GM12878 (cell line): ENCODE results near the gene TMPRSS7. TPM values are rescaled to one million over a fixed set of nuclear protein-coding genes. Genes with fewer than 3 reads are reported as not detected.

Experiments used
- ATAC-seq: fragments of 200-7000 bp; cut with Tn5 transposase; 3 replicates; pipeline ENCODE4 v1.9.1; 2020; ENCODE audit warnings: mild to moderate bottlenecking, moderate library complexity
- BruUV-seq: library from RNA; stranded (reverse); fragments of 400-500 nt; replicated peaks from 2 replicates; lab custom pipeline; 2021; lab: Mats Ljungman, UMichigan
- CTCF ChIA-PET: fragments of 300-600 bp; sonication (Branson Sonifier 250); formaldehyde crosslinking; extraction: SDS; loops from one replicate; lab custom pipeline; 2021; ENCODE audit warnings: inconsistent platforms; lab: Yijun Ruan, JAX
- POLR2A ChIA-PET: fragments of 350-600 bp; formaldehyde crosslinking; extraction: SDS; loops from one replicate; lab custom pipeline; 2021; ENCODE audit warnings: inconsistent platforms; lab: Charles Lee
- RAD21 ChIA-PET: fragments of 300-600 bp; sonication (Branson Sonifier 250); formaldehyde crosslinking; loops from one replicate; lab custom pipeline; 2023; ENCODE audit warnings: antibody characterized with exemption; ENCODE audit not compliant: unreplicated experiment; lab: Charles Lee
- SMC1A ChIA-PET: fragments of 300-600 bp; sonication (Branson Sonifier 250); formaldehyde crosslinking; loops from one replicate; lab custom pipeline; 2023; ENCODE audit not compliant: unreplicated experiment, uncharacterized antibody; lab: Charles Lee
- DNase-seq: peaks from one replicate; pipeline ENCODE4 v3.0.0-alpha.2; 2011; ENCODE audit warnings: low read depth, low spot score
- FAIRE-seq: peaks from 3 replicates; lab custom pipeline; 2011; peaks lifted over from hg19 to GRCh38; lab: Jason Lieb, UNC
- H2AFZ ChIP-seq: 2 replicates; pipeline ENCODE4 v1.6.0; 2011; ENCODE audit warnings: low read depth, low read length, control low read depth; ENCODE audit not compliant: control insufficient read depth
- H3K27ac ChIP-seq: 2 replicates; pipeline ENCODE4 v1.5.1; 2011; ENCODE audit warnings: control low read depth; ENCODE audit not compliant: control insufficient read depth, insufficient read depth
- H3K27me3 ChIP-seq, 2 experiments: replicated peaks in 1 of 2; 2 replicates each; pipeline versions ENCODE4 v1.6.0 to v1.6.1; 2011; ENCODE audit warnings: low read length in 1 of 2; ENCODE audit not compliant: control insufficient read depth in 2 of 2, insufficient read depth in 2 of 2
- H3K36me3 ChIP-seq, 2 experiments: 2 replicates each; pipeline ENCODE4 v1.5.1; 2011; ENCODE audit warnings: low read length in 1 of 2; ENCODE audit not compliant: control insufficient read depth in 2 of 2, insufficient read depth in 2 of 2
- H3K4me1 ChIP-seq: 2 replicates; pipeline ENCODE4 v1.6.1; 2011; ENCODE audit warnings: mild to moderate bottlenecking, low read length, moderate library complexity, mixed read lengths; ENCODE audit not compliant: control insufficient read depth, insufficient read depth
- H3K4me2 ChIP-seq: 2 replicates; pipeline ENCODE4 v1.6.0; 2011; ENCODE audit warnings: control low read depth; ENCODE audit not compliant: control insufficient read depth, insufficient read depth
- H3K4me3 ChIP-seq: fragments of 200-600 bp; sonication (generic); 2 replicates; pipeline ENCODE4 v1.5.1; 2016
- H3K79me2 ChIP-seq: 2 replicates; pipeline ENCODE4 v1.6.0; 2011; ENCODE audit warnings: low read length; ENCODE audit not compliant: control insufficient read depth, insufficient read depth
- H3K9ac ChIP-seq: 2 replicates; pipeline ENCODE4 v1.8.0; 2011; ENCODE audit warnings: low read length, control low read depth, mixed read lengths; ENCODE audit not compliant: control insufficient read depth, insufficient read depth
- H3K9me3 ChIP-seq: replicated peaks from 3 replicates; pipeline ENCODE4 v1.5.1; 2011; ENCODE audit warnings: mild to moderate bottlenecking, low read length; ENCODE audit not compliant: control insufficient read depth, insufficient read depth
- H4K20me1 ChIP-seq: 2 replicates; pipeline ENCODE4 v1.6.0; 2011; ENCODE audit not compliant: control insufficient read depth, insufficient read depth
- CEBPZ ChIP-seq: fragments of 150-350 bp; IDR thresholded peaks from 2 replicates; pipeline ENCODE4 v1.6.1; 2016; ENCODE audit warnings: low read depth, low read length
- EGR1 ChIP-seq, 2 experiments: IDR thresholded peaks; 1 replicate in 1 of 2; 2 replicates in 1 of 2; pipeline ENCODE4 v1.6.1; 2011 to 2012; ENCODE audit warnings: low read depth in 2 of 2, low read length in 2 of 2, borderline replicate concordance in 1 of 2, mild to moderate bottlenecking in 1 of 2, moderate library complexity in 1 of 2
- EZH2 ChIP-seq: IDR thresholded peaks from 2 replicates; pipeline ENCODE4 v1.6.1; 2012; ENCODE audit warnings: low read depth, mild to moderate bottlenecking, control low read depth, inconsistent platforms, low read length, borderline replicate concordance; ENCODE audit not compliant: control insufficient read depth
- KLF5 ChIP-seq: fragments of 450-650 bp; IDR thresholded peaks from 2 replicates; pipeline ENCODE4 v1.6.1; 2014; ENCODE audit warnings: mild to moderate bottlenecking; ENCODE audit not compliant: partially characterized antibody
- MAX ChIP-seq: IDR thresholded peaks from 2 replicates; pipeline ENCODE4 v1.6.1; 2012; ENCODE audit warnings: low read depth, low read length, improper control_type of control experiment
- MLLT1 ChIP-seq: fragments of 450-650 bp; IDR thresholded peaks from 2 replicates; pipeline ENCODE4 v1.6.1; 2016; ENCODE audit warnings: mild to moderate bottlenecking
- NFYA ChIP-seq: IDR thresholded peaks from 2 replicates; pipeline ENCODE4 v1.6.1; 2011; ENCODE audit warnings: low read depth, mild to moderate bottlenecking, low read length, improper control_type of control experiment, borderline replicate concordance
- RUNX3 ChIP-seq: IDR thresholded peaks from 2 replicates; pipeline ENCODE4 v1.6.1; 2012; ENCODE audit warnings: low read length, inconsistent platforms
- SMAD1 ChIP-seq: fragments of 450-650 bp; IDR thresholded peaks from 2 replicates; pipeline ENCODE4 v1.6.1; 2018; ENCODE audit warnings: mild to moderate bottlenecking, low read depth; ENCODE audit not compliant: partially characterized antibody
- ZBTB4 ChIP-seq: fragments of 450-650 bp; formaldehyde crosslinking; IDR thresholded peaks from 2 replicates; pipeline ENCODE4 v1.4.0; 2022; ENCODE audit warnings: mild to moderate bottlenecking, moderate library complexity
- WGBS: methylation state at CpG from one replicate; pipeline ENCODE4 v1.1.6; 2016; ENCODE audit warnings: low lambda C conversion rate; ENCODE audit not compliant: insufficient replicate concordance, insufficient coverage; ENCODE audit errors: missing lambda C conversion rate; 5-methylcytosine and 5-hydroxymethylcytosine counted together
- in situ Hi-C: fragments of 300-500 bp; cut with MboI; formaldehyde crosslinking; loops from 9 replicates; pipeline ENCODE4 v1.14.3; 2018; ENCODE audit warnings: mixed read lengths
- intact Hi-C: fragments of 100-400 bp; cut with micrococcal nuclease; formaldehyde crosslinking; loops from one replicate; pipeline ENCODE4 v1.14.2; 2022; ENCODE audit not compliant: unreplicated experiment
- polyA plus RNA-seq, 11 experiments: library from polyadenylated mRNA; depleted of rRNA in 4 of 11; unstranded in 6 of 11; stranded (reverse) in 5 of 11; fragments of >200 nt; fragmentation: Nextera tagmentation in 4 of 11; fragmentation: Illumina TruSeq in 1 of 11; extraction: Ambion mirVana in 4 of 11; extraction: Trizol in 1 of 11; gene quantifications; 1 replicate in 1 of 11; 2 replicates in 10 of 11; pipeline versions ENCODE4 v1.2.1 to v1.2.3, GENCODE V29; 2011 to 2016; ENCODE audit warnings: inconsistent platforms in 2 of 11, missing spikeins in 2 of 11, low read depth in 1 of 11
- total RNA-seq, 4 experiments: library from RNA; depleted of rRNA in 3 of 4; stranded (reverse); fragments of >200 nt in 3 of 4; fragmentation: Illumina TruSeq in 1 of 4; extraction: Trizol in 1 of 4; gene quantifications; 2 replicates each; pipeline versions ENCODE4 v1.2.1 to v1.2.3, GENCODE V29; 2013 to 2021

Gene TMPRSS7
- total and polyA plus RNA-seq, 10 of the 15 experiments (the other 5 are each of a cell fraction or from before 2014, with no cell fraction given): 0.03 TPM; not detected in 9

- TF ChIP-seq ZBTB4 (CRISPR knock-in tag): no peak
- TF ChIP-seq MLLT1: no peak
- TF ChIP-seq SMAD1: no peak
Measured at GRCh38 chr3:112009670-112010069, 24.9 kb upstream of the TMPRSS7 start (continued).

- Histone ChIP-seq H3K9me3 (no peaks in the 10 kb centered on the region), H3K4me3 (no peak overlapping the region), H3K4me2 (no peak overlapping the region), H4K20me1 (no peaks in the 10 kb centered on the region), H3K27ac (no peak overlapping the region), H3K79me2 (no peaks in the 10 kb centered on the region), H3K27me3 (no peaks in the 10 kb centered on the region; a peak in 1 of 4 replicates), H2AFZ (no peak overlapping the region), H3K36me3 (no peaks in the 10 kb centered on the region), H3K4me1 (no peaks in the 10 kb centered on the region), H3K9ac (no peak overlapping the region)
- in situ Hi-C loops (no loop called here), intact Hi-C loops (no loop called here)
- SMC1A ChIA-PET: interaction anchor here (1.3 to 15.1 kb wide), 3 partner anchors 16 to 293 kb away, joined by 3 to 417 read pairs (median 123); partner anchors contain the start of gene TAGLN3
- no peak for DNase-seq
- RAD21 ChIA-PET: interaction anchor here (2.1 to 6.0 kb wide), 3 partner anchors 12 to 116 kb away, joined by 8 to 158 read pairs (median 31); partner anchors contain the start of gene TAGLN3
- no peak for FAIRE-seq
- no TSS peak for BruUV-seq
- TF ChIP-seq EGR1 (IDR thresholded peaks at IDR 0.05; ENCODE audit: borderline replicate concordance in 1 of 2, low read depth in 2 of 2, low read length in 2 of 2): no peak
- no peak for TF ChIP-seq KLF5
- TF ChIP-seq NFYA: no peak
- no peak for TF ChIP-seq MAX
- TF ChIP-seq RUNX3: no peak
- no peak for TF ChIP-seq CEBPZ
- no peak for TF ChIP-seq EZH2
- 65% methylated on average over 3 of the region's 3 CpGs for WGBS
- no peak for ATAC-seq
- POLR2A ChIA-PET: no interaction called here
- CTCF ChIA-PET: interaction anchor here (1.2 to 10.9 kb wide), 4 partner anchors 10 to 342 kb away, joined by 3 to 467 read pairs (median 48); partner anchors contain the start of gene TAGLN3
Measured at GRCh38 chr3:112010636-112011035, 23.9 kb upstream of the TMPRSS7 start.
